GM21737 (cell line): ENCODE data around the gene FOXB2.

Experiments
- ATAC-seq: cut with Tn5 transposase; IDR thresholded peaks from one replicate; pipeline ENCODE4 v1.9.1; 2021; ENCODE audit warnings: mild to moderate bottlenecking, moderate library complexity; ENCODE audit not compliant: unreplicated experiment

The FOXB2 gene

GRCh38 chr9:77063645-77064285 is 44.3 kb downstream of the FOXB2 start:
- ATAC-seq = no peak

DNA sequence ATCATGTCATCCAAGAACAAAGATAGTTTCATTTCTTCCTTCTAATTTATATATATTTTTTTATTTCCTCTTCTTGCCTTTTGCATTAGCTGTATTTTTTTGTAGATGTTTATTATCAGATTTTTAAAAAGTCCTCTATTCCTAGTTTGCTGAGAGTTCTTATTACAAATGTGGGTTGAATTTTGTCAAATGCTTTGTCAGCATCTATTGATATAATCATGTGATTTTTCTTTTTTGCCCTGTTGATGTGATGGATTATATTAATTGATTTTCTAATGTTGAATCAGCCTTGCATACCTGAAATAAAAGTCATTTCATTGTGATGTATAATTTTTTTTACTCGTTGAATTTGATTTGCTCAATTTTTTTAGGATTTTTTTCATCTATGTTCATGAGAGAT is 46.9 kb downstream of the FOXB2 start:
- ATAC-seq = no peak
